AG04450 (cell line): ENCODE data around the gene MACROD2. TPM values are rescaled to one million over a fixed set of nuclear protein-coding genes. Genes with fewer than 3 reads are reported as not detected.

Experiments used
- CTCF ChIA-PET: fragments of 300-600, 350-600 bp; formaldehyde crosslinking; extraction: SDS; loops from one replicate; lab custom pipeline; 2022; ENCODE audit warnings: antibody characterized with exemption, inconsistent platforms; lab: Charles Lee
- POLR2A ChIA-PET: fragments of 350-600 bp; formaldehyde crosslinking; extraction: SDS; loops from one replicate; lab custom pipeline; 2021; ENCODE audit warnings: antibody characterized with exemption, inconsistent platforms; lab: Yijun Ruan, JAX
- DNase-seq: peaks from one replicate; pipeline ENCODE4 v3.0.0-alpha.2; 2011; ENCODE audit warnings: low read depth, low spot score
- H3K27ac ChIP-seq: one replicate; pipeline ENCODE4 v1.5.1; 2012; ENCODE audit warnings: low read depth, low read length, control low read depth
- H3K27me3 ChIP-seq: one replicate; pipeline ENCODE4 v1.6.0; 2012; ENCODE audit warnings: low read length; ENCODE audit not compliant: control insufficient read depth, insufficient read depth
- H3K4me3 ChIP-seq: 2 replicates; pipeline ENCODE4 v1.5.1; 2011; ENCODE audit warnings: mild to moderate bottlenecking, low read depth, low read length, control low read depth
- H3K9me3 ChIP-seq: 2 replicates; pipeline ENCODE4 v1.5.1; 2012; ENCODE audit warnings: low read length; ENCODE audit not compliant: control insufficient read depth, insufficient read depth
- polyA plus RNA-seq: library from polyadenylated mRNA; depleted of rRNA; stranded (reverse); fragments of >200 nt; gene quantifications from 2 replicates; pipeline ENCODE4 v1.2.3, GENCODE V29; 2011
- TF ChIP-seq, protein P1 (sequence below): IDR thresholded peaks from 2 replicates; pipeline ENCODE4 v1.5.1; 2011; ENCODE audit warnings: low read depth, low read length, control low read depth, inconsistent platforms

MACROD2 gene
- polyA plus RNA-seq, 1 experiment: 0.02 TPM

DNA sequence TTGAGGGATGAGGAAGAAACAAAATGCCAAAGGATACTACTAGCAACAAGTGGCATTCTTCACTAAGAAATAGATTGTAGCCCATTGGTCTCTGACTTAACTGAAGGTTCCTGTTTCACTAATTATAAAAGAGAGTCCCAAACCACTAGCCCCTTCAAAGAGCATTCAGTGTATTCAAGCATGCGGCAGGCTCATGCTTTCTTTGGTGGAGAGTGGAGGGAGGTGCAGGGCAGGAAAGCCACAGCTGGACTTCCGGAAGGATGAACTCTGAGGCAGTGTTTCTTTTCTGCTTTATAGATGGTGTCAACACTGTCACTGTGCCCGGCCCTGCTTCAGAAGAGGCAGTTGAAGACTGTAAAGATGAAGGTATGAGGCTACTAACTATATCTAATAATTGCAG lies 1941.9 kb downstream of the MACROD2 start:
- H3K4me3 ChIP-seq: no peak overlapping the region
- H3K27me3 ChIP-seq: no peaks in the 10 kb centered on the region
- no peaks in the 10 kb centered on the region for H3K9me3 ChIP-seq
- TF ChIP-seq, protein P1, sequence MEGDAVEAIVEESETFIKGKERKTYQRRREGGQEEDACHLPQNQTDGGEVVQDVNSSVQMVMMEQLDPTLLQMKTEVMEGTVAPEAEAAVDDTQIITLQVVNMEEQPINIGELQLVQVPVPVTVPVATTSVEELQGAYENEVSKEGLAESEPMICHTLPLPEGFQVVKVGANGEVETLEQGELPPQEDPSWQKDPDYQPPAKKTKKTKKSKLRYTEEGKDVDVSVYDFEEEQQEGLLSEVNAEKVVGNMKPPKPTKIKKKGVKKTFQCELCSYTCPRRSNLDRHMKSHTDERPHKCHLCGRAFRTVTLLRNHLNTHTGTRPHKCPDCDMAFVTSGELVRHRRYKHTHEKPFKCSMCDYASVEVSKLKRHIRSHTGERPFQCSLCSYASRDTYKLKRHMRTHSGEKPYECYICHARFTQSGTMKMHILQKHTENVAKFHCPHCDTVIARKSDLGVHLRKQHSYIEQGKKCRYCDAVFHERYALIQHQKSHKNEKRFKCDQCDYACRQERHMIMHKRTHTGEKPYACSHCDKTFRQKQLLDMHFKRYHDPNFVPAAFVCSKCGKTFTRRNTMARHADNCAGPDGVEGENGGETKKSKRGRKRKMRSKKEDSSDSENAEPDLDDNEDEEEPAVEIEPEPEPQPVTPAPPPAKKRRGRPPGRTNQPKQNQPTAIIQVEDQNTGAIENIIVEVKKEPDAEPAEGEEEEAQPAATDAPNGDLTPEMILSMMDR: no peak
- no peak overlapping the region for H3K27ac ChIP-seq
- ChIA-PET CTCF (no interaction called here), POLR2A (no interaction called here)
- no peak for DNase-seq

GRCh38 chr20:15938847-15939246 lies 1943.5 kb downstream of the MACROD2 start:
- H3K9me3 ChIP-seq: no peaks in the 10 kb centered on the region
- TF ChIP-seq, protein P1: no peak
- H3K4me3 ChIP-seq: no peak overlapping the region
- no peaks in the 10 kb centered on the region for H3K27me3 ChIP-seq
- ChIA-PET CTCF (no interaction called here), POLR2A (no interaction called here)
- no peak overlapping the region for H3K27ac ChIP-seq
- DNase-seq: no peak

- Histone ChIP-seq H3K27ac (no peak overlapping the region), H3K9me3 (no peaks in the 10 kb centered on the region), H3K4me3 (no peak overlapping the region), H3K27me3 (no peaks in the 10 kb centered on the region)
- POLR2A ChIA-PET: no interaction called here
- TF ChIP-seq, protein P1: no peak
- CTCF ChIA-PET: interaction anchor here (1.6 kb wide), 1 partner anchor 9 kb away, joined by 5 read pairs; no protein-coding TSS in a partner anchor
- DNase-seq: no peak
Measured at GRCh38 chr20:15940127-15940526, 1944.8 kb downstream of the MACROD2 start.

- H3K27me3 ChIP-seq: no peaks in the 10 kb centered on the region
- no peaks in the 10 kb centered on the region for H3K9me3 ChIP-seq
- ChIA-PET POLR2A (no interaction called here), CTCF (no interaction called here)
- no peak overlapping the region for H3K4me3 ChIP-seq
- TF ChIP-seq, protein P1: no peak
- no peak for DNase-seq
- no peak overlapping the region for H3K27ac ChIP-seq
Measured at GRCh38 chr20:15942130-15942529, 1946.8 kb downstream of the MACROD2 start.

DNA sequence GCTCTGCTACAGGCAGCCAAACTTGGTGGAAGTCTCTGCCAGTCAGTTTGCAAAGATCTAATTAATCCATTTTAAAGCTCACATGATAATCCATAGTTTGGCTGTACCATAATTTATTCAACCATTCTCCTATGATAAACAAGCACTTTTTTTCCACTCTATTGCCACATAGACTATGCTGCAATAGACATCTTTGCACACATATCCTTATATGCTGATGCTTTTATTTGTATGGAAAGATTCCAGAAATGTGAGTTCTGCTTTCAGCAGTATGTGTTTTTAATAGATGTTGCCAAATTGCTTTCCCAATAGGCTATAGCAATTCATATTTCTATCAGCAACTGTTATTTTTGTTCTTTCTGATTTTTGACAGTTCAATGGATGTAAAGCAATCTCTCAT lies 1950.0 kb downstream of the MACROD2 start:
- ChIA-PET CTCF (no interaction called here), POLR2A (no interaction called here)
- DNase-seq: no peak
- TF ChIP-seq, protein P1: no peak
- H3K4me3 ChIP-seq: no peak overlapping the region
- no peak overlapping the region for H3K27ac ChIP-seq
- no peaks in the 10 kb centered on the region for H3K9me3 ChIP-seq
- H3K27me3 ChIP-seq: no peaks in the 10 kb centered on the region
